ENCODE measurements around the gene TSPO.
A peak's percentile ranks its signal among the peaks of the same experiment; 100 is the strongest.
"Not testable (repeated sequence)": the region's sequence is repeated elsewhere in the genome, so short reads cannot be mapped to it uniquely, and the experiment has no call there.

TSPO gene

DNA sequence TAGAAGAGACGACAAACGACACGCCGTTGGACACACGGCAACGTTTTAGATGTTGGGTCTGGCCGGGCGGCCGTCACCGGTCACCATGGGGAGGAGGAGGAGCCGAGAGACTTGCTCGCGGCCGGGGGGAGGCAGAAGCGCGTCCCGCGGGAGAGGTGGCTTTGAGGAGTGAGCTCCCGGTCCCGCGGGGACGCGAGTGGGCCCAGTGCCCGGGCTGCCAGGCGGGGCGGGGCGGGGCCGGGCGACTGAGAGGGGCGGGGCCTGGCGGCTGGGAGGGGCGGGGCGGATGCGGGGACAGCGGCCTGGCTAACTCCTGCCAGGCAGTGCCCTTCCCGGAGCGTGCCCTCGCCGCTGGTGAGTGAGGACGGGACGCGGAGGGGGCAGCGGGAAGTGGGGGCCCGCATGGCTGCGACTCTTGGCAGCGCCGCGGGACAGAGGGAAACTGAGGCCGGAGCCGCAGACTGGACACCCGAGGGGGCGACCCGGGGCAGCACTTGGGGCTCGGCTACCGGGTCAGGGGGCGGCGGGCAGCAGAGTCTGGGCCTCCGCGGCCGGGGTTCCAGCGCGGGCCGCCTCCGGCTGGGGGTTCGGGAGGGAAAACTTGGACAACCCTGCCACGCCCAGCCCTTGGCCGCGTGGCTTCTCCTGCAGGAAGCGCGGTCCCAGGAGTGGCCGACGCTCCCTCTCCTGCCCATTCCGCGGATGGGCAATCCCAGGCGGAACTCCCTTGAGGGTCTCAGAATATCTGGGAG is at the start of gene TSPO:
Gene TSPO, plus strand, starts transcription at position 309 of the 752 bp plus-strand sequence. CDS start 7,680 bp downstream, outside the sequence.
- FAIRE-seq (no peak), DNase-seq (ENCODE audit: insufficient read length, low spot score) (peak; percentile 59)

- FAIRE-seq = peak; percentile 48
- DNase-seq (ENCODE audit: insufficient read length, low spot score) = not testable (repeated sequence)
Measured at GRCh38 chr22:43104056-43104625, 47.2 kb upstream of the TSPO start.

- FAIRE-seq = not testable (repeated sequence)
Measured at GRCh38 chr22:43104950-43105349, 46.4 kb upstream of the TSPO start.

DNA sequence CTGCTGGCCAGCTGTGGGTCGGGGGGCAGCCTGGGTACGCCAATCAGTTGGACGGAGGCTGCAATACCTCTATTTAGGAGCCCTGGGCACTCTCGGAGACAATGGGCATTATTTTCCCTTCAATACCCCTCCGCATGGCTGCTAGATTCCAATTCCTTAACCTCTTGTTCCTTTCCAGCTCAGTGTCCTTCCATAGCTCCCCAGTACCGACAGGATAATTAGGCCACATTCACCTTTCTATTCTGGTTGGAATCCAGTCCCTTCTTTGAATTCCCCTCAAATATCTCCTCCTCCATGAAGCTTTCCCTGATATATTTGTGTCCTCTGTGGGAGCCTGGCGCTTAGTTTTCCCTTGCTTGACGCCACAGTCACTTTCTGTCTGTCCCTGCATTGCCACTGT is 45.1 kb upstream of the TSPO start:
- FAIRE-seq (no peak), DNase-seq (ENCODE audit: insufficient read length, low spot score) (no peak)

More at GRCh38 chr22:43104950-43105349, 46.4 kb upstream of the TSPO start:
- not testable (repeated sequence) for DNase-seq (ENCODE audit: insufficient read length, low spot score)

DNA sequence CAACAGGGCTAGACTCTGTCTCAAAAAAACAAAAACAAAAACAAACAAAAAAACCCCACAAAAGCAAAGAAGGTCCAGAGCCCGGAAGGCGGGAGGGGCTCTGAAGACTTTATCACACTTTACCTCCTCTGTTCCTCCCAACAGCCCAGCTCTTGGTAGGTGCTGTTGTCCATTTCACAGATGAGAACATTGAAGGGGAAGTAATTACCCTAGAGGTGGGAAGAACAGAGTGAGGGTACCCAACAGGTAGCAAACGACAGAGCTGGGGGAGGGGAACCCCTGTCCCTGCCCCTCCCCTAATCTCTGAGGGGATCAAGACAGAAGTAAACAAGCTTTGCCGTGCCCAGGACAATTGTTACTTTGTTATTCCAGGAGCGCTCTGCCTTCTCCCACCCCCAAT is 41.8 kb upstream of the TSPO start:
- DNase-seq (ENCODE audit: insufficient read length, low spot score) = no peak
- FAIRE-seq = no peak

GRCh38 chr22:43109921-43110443 is 41.4 kb upstream of the TSPO start:
- no peak for DNase-seq (ENCODE audit: insufficient read length, low spot score)
- FAIRE-seq = no peak

GRCh38 chr22:43110444-43110926 is 40.9 kb upstream of the TSPO start, which contains the start of gene BIK:
Gene BIK, plus strand, starts transcription at chr22:43110750. Its CDS starts 13,273 bp downstream, at chr22:43124023.
- FAIRE-seq (peak; percentile 93), DNase-seq (ENCODE audit: insufficient read length, low spot score) (no peak)

DNA sequence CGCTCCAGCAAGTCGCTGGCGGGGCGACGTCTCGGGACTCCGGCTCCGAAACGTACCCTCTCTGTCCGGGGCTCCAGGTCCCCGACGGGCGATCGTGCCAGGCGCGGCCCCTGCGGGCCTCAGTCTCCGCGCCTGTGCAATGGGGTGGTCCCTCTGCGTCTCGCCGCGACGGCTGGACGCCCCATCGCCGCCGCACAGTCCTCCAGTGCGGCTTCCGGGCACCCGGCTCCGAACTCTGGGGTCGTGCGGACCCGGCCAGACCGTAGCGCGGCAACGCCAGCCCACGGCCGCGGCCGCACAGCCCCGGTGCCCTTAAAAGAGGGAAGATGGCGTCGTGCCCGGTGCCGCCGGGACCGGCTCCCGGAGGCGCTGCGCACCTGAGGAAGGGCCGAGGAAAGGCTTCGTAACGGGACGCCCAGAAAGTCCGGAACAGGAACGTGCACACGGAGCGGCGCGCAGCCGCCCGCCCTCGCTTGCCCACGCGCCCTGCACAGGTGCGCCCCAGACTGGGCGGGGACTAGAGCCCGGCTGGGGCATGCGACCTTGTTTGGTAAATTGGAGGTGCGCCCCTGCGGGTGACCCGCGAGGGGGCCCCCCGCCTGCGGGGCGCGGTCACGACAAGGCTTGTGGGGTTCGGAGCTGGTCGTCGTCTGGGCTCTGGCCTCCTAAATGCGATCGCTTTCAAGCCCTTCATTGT is 40.3 kb upstream of the TSPO start:
- DNase-seq (ENCODE audit: insufficient read length, low spot score) = no peak
- no peak for FAIRE-seq

GRCh38 chr22:43113526-43114251 is 37.7 kb upstream of the TSPO start:
- no peak for DNase-seq (ENCODE audit: insufficient read length, low spot score)
- peak; percentile 33 for FAIRE-seq

DNA sequence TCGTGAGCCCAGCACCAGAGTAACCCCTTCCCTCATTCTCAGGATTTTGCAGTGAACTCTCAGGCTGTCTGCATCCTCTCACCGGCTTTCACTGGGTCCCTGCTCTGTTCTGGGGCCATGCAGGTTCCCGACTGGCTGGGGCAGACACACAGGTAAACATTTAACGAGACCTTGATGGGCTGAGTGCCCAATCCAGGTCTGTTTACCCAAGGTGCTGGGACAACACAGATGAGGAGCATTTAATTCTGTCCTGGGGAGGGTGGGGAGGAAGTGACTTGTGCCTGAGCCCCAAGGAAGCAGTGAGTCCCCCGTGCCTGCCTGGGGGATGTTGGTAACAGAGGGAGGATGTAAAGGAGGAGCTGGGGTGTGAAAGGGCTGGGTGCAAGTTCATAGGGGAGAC is 36.4 kb upstream of the TSPO start:
- DNase-seq (ENCODE audit: insufficient read length, low spot score) (no peak), FAIRE-seq (no peak)

DNA sequence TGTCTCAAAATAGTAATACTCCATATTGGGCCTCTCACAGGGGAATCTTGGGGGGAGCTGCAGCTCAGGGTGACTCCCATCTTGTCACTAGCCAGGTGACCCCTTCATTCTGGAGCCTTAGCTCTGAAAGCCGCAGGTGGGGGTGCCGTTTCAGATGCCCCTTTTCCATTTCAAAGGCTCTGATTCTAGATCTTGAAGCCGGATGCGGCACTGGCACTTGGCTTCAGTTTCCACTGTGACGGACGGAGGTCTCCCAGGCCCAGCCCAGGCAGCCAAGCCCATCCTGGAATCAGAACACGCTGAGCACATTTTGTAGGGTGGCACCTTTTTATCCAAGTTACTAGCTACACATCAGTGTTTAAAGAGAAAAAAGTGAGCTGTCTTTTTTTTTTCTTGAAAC is 34.4 kb upstream of the TSPO start:
- FAIRE-seq = no peak

GRCh38 chr22:43118024-43118849 is 33.1 kb upstream of the TSPO start:
- DNase-seq (ENCODE audit: insufficient read length, low spot score) (no peak), FAIRE-seq (peak; percentile 11)

More for the DNA sequence above, 34.4 kb upstream of the TSPO start:
- no peak for DNase-seq (ENCODE audit: insufficient read length, low spot score)

DNA sequence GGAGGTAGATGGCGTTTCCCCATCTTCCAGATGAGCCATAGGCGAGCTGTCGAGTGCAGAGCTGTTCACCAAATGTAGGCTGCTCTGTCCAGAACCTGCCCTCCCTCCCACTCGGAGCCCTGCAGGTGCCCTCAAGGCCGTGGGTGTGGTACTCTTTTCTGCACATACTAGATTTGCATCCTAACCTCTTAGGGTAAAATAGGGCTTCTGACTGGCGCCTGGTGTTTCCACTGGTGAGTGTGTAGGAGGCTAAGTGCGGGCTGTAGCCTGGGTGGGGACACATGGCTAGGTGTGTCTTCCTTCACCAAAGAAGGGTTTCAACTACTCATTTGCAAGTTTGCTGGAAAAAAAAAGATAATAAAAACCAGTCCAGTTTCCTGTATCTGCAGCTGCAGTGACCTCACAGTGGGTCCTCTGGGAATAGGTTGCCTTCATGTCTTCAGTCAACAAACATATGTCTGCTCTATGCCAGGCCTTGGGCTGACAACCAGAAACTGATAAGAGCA is 32.4 kb upstream of the TSPO start:
- FAIRE-seq = peak; percentile 94
- DNase-seq (ENCODE audit: insufficient read length, low spot score) = peak; percentile 59

- FAIRE-seq = no peak
- no peak for DNase-seq (ENCODE audit: insufficient read length, low spot score)
Measured at GRCh38 chr22:43126501-43127165, 24.7 kb upstream of the TSPO start.

- DNase-seq (ENCODE audit: insufficient read length, low spot score) = no peak
- FAIRE-seq = no peak
Measured at GRCh38 chr22:43127166-43127908, 24.0 kb upstream of the TSPO start.

DNA sequence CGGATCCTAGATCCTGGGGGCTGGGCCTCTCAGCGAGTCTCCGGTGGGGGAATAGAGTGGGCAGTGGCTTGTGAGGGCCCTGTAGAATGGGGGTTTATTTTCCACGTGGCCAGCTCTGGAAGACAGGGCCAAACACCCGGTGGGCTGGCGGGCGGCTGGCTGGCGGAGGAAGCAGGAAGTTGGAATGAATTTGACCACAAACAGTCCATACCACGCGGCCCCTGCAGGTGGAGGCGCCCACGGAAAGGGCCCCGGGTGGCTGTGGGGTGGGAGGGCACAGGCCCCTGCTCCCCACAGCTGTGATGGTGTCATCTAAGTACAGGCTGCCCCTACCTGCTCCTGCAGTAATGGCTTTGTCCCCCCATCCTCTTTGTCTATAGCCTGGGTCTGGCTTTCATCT is 23.2 kb upstream of the TSPO start:
- DNase-seq (ENCODE audit: insufficient read length, low spot score) = no peak
- FAIRE-seq = no peak

- FAIRE-seq (no peak), DNase-seq (ENCODE audit: insufficient read length, low spot score) (no peak)
Measured at GRCh38 chr22:43128928-43129424, 22.4 kb upstream of the TSPO start.

Data from GM19239 (cell line).